DND-41 (cell line): Measurements from ENCODE around the gene NUDC.

ENCODE experiments used
- ATAC-seq: fragments of 200-7000 bp; cut with Tn5 transposase; 3 replicates; pipeline ENCODE4 v1.9.1; 2021; ENCODE audit warnings: low read depth; ENCODE audit not compliant: insufficient read depth
- DNase-seq: peaks from one replicate; pipeline ENCODE4 v3.0.0-alpha.2; 2020
- H2AFZ ChIP-seq: 2 replicates; pipeline ENCODE4 v1.6.0; 2012; ENCODE audit warnings: low read depth, low read length
- H3K27ac ChIP-seq: 2 replicates; pipeline ENCODE4 v1.5.1; 2012; ENCODE audit warnings: low read length, inconsistent platforms
- H3K27me3 ChIP-seq: fragments of 200-600 bp; sonication (generic); 2 replicates; pipeline ENCODE4 v1.6.0; 2012; ENCODE audit warnings: low read length, mild to moderate bottlenecking, inconsistent platforms; ENCODE audit not compliant: insufficient read depth, poor library complexity
- H3K36me3 ChIP-seq: 2 replicates; pipeline ENCODE4 v1.5.1; 2012; ENCODE audit warnings: low read length, inconsistent platforms; ENCODE audit not compliant: insufficient read depth
- H3K4me1 ChIP-seq: 2 replicates; pipeline ENCODE4 v1.5.1; 2012; ENCODE audit warnings: mild to moderate bottlenecking, low read length; ENCODE audit not compliant: insufficient read depth
- H3K4me2 ChIP-seq: 2 replicates; pipeline ENCODE4 v1.6.0; 2012; ENCODE audit warnings: mild to moderate bottlenecking, moderate library complexity, low read length, inconsistent platforms; ENCODE audit not compliant: insufficient read depth
- H3K4me3 ChIP-seq, 2 experiments: fragments of 200-600 bp in 1 of 2; shearing (Covaris generic) in 1 of 2; 2 replicates each; pipeline ENCODE4 v1.5.1; 2012 to 2016; ENCODE audit warnings: inconsistent platforms in 2 of 2, low read length in 2 of 2, mild to moderate bottlenecking in 2 of 2, low read depth in 1 of 2, moderate library complexity in 1 of 2
- H3K79me2 ChIP-seq: 2 replicates; pipeline ENCODE4 v1.6.0; 2012; ENCODE audit warnings: low read length, inconsistent platforms; ENCODE audit not compliant: insufficient read depth
- H3K9ac ChIP-seq: 2 replicates; pipeline ENCODE4 v1.6.0; 2012; ENCODE audit warnings: low read depth, mild to moderate bottlenecking, inconsistent platforms, low read length, moderate library complexity
- H3K9me3 ChIP-seq: 2 replicates; pipeline ENCODE4 v1.5.1; 2012; ENCODE audit warnings: low read length, moderate library complexity, mild to moderate bottlenecking, inconsistent platforms; ENCODE audit not compliant: insufficient read depth, severe bottlenecking
- H4K20me1 ChIP-seq: 2 replicates; pipeline ENCODE4 v1.6.0; 2012; ENCODE audit warnings: low read length; ENCODE audit not compliant: insufficient read depth
- EZH2 ChIP-seq: IDR thresholded peaks from 3 replicates; pipeline ENCODE4 v1.6.1; 2012; ENCODE audit warnings: borderline replicate concordance, low read depth, mild to moderate bottlenecking, moderate library complexity, low read length, inconsistent platforms; ENCODE audit not compliant: severe bottlenecking
- TF ChIP-seq, protein P1 (sequence below): IDR thresholded peaks from 2 replicates; pipeline ENCODE4 v1.5.1; 2012; ENCODE audit warnings: borderline replicate concordance, low read length, moderate library complexity, mild to moderate bottlenecking; ENCODE audit not compliant: poor library complexity, severe bottlenecking; ENCODE audit errors: extremely low read depth

NUDC gene

GRCh38 chr1:26900815-26901511, 20.6 kb upstream of the NUDC start:
- no peaks in the 10 kb centered on the region for H3K9me3 ChIP-seq
- H2AFZ ChIP-seq = peak overlapping the region; percentile 98
- peaks cover 25% of the 10 kb centered on the region for H3K36me3 ChIP-seq
- peak overlapping the region; percentile 84 for H3K9ac ChIP-seq
- ATAC-seq = no peak
- H4K20me1 ChIP-seq = no peaks in the 10 kb centered on the region
- H3K79me2 ChIP-seq = peaks cover 40% of the 10 kb centered on the region
- H3K4me1 ChIP-seq = peaks cover 31% of the 10 kb centered on the region
- peak overlapping the region; percentile 82 for H3K4me2 ChIP-seq
- peak overlapping the region; percentile 96 for H3K4me3 ChIP-seq
- peak overlapping the region; percentile 81 for H3K27ac ChIP-seq
- DNase-seq = no peak
- TF ChIP-seq, protein P1, sequence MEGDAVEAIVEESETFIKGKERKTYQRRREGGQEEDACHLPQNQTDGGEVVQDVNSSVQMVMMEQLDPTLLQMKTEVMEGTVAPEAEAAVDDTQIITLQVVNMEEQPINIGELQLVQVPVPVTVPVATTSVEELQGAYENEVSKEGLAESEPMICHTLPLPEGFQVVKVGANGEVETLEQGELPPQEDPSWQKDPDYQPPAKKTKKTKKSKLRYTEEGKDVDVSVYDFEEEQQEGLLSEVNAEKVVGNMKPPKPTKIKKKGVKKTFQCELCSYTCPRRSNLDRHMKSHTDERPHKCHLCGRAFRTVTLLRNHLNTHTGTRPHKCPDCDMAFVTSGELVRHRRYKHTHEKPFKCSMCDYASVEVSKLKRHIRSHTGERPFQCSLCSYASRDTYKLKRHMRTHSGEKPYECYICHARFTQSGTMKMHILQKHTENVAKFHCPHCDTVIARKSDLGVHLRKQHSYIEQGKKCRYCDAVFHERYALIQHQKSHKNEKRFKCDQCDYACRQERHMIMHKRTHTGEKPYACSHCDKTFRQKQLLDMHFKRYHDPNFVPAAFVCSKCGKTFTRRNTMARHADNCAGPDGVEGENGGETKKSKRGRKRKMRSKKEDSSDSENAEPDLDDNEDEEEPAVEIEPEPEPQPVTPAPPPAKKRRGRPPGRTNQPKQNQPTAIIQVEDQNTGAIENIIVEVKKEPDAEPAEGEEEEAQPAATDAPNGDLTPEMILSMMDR = no peak
- no peak for TF ChIP-seq EZH2
- no peaks in the 10 kb centered on the region for H3K27me3 ChIP-seq

DNA sequence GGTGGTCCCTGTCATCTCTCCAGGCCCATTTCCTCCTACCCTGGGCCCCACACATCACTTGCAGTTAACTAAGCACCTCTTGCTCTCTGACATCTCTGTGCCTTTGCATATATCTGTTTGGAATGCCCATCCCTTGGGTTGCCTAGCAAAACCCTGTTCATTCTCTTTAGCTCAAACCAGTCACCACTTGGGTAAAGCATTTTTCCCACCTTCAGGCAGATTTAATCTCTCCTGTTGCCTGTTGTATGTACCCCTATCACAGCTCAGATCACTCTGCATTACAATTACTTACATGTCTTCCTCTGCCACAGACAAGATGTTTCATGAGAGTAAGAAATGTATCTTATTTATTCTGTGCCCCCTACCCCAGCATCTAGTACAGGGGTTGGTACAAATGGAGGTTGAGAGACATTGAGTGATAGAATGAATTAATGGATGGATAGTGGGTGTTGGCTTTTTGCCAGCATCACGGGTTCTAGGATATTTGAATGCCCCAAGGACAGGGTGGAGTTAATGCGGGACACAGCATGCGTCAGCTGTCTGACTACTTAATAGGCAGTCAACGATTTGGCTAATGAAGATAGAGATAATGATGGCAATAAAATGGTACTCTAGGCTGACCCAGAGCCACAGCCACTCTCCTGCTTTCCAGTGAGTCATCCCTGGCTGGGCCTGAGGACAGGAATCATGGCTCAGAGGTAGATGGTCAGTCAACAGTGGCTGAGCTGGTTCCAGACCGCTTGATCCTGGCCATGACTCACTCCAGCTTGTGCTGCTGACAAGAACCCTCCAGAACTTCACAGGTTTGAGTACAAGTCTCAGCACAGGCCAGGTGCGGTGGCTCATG, 14.2 kb upstream of the NUDC start:
- ATAC-seq = no peak
- Histone ChIP-seq H3K4me3 (no peak overlapping the region), H3K27me3 (no peaks in the 10 kb centered on the region), H3K9me3 (no peaks in the 10 kb centered on the region), H3K4me2 (no peak overlapping the region), H3K79me2 (no peaks in the 10 kb centered on the region), H3K9ac (no peak overlapping the region), H2AFZ (no peak overlapping the region), H3K4me1 (no peaks in the 10 kb centered on the region), H3K36me3 (no peaks in the 10 kb centered on the region), H3K27ac (no peak overlapping the region), H4K20me1 (no peaks in the 10 kb centered on the region)
- TF ChIP-seq EZH2 = no peak
- TF ChIP-seq, protein P1 = no peak
- DNase-seq = no peak

- Histone ChIP-seq H2AFZ (no peak overlapping the region), H3K27me3 (no peaks in the 10 kb centered on the region), H3K4me3 (no peak overlapping the region), H3K4me1 (no peaks in the 10 kb centered on the region), H3K4me2 (no peak overlapping the region), H3K9ac (no peak overlapping the region), H4K20me1 (no peaks in the 10 kb centered on the region), H3K27ac (no peak overlapping the region), H3K9me3 (no peaks in the 10 kb centered on the region), H3K36me3 (no peaks in the 10 kb centered on the region), H3K79me2 (no peaks in the 10 kb centered on the region)
- TF ChIP-seq, protein P1 = no peak
- no peak for TF ChIP-seq EZH2
- no peak for ATAC-seq
- DNase-seq = no peak
Observed at GRCh38 chr1:26909951-26910342, 11.6 kb upstream of the NUDC start.
